Midbrain (tissue), 1 donor: ENCODE results near the gene PRAMEF1.
"Not testable (repeated sequence)": the region's sequence is repeated elsewhere in the genome, so short reads cannot be mapped to it uniquely, and the experiment has no call there.

ENCODE experiments used
- DNase-seq: peaks from one replicate; lab custom pipeline; 2025; lab: John Stamatoyannopoulos, UW

Gene PRAMEF1

DNA sequence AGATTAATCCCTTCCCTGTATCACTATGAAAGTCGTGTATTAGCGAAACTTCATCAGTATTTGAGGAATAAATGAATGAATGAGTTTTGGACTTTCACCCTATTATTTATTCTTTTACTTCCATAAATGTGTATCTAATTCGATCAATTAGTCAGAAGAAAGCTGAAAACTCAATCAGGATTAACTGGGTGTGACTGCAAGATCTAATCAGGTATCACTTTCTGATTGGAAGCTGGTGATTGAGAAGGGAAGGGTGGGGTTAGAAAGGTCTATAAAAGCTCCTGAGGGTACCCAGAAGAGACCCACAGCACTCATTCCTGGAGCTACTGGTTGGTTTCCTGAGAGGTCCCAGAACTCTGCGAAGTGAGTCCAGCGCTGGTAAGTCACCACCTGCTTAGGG lies at the start of gene PRAMEF1:
TSS of gene PRAMEF1 (plus strand) at position 301 of the 400 bp plus-strand sequence. CDS start 1,831 bp downstream, outside the sequence.
- not testable (repeated sequence) for DNase-seq

DNA sequence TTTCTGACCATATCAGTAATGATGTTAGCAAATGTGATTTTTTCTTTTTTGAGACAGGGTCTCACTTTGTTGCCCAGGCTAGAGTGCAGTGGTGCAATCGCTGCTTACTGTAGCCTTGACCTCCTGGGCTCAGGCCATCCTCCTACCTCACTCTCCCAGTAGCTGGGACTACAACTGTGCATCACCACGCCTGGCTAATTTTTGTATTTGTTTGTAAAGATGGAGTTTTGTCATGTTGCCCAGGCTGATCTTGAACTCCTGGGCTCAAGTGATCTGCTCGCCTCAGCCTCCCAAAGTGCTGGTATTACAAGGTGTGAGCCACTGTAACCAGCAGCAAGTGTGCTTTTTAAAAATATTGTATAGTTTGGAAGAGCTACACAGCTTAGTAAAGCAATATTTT lies 49.3 kb upstream of the PRAMEF1 start:
- DNase-seq, result no peak

DNA sequence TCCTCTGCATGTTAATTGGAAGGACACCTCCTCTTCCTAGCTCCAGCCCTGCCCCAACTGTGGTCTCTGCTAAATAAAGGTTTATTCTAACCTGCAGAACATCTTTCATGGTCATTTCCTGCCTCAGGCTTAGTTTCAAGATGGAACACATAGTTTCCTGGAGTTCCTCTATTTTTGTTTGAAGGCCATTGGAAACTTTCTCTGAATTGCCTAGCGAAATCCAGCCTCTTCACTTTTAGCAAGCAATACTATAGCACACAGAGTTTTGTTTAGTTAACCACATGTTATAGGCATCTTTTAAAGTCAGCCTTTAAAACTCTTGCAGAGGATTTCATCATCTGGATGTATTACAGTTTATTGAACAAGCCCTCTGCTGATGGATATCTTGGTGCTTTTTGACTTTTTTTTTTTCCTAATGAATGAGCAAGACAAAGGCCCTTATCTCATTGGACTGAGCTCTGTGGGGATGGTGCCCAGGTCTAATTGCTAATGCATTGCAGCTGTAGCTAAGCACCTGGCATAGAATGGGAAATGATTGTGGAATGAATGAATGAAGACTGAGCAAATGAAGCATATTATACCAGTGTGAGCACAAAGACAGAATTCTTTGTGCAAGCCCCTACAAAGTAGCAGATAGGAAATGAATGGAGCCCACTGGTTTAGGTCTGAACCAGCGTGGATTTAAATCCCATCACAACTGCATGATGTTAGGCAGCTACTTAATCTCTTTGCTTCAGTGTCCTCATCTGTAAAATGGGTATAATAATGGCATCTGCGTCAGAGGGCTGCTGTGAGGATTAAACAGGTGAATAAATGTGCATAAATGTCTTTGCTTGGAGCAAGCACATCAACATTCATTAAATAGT lies 45.8 kb upstream of the PRAMEF1 start:
- no peak for DNase-seq

GRCh38 chr1:12745992-12746323 lies 45.2 kb upstream of the PRAMEF1 start, which contains the start of gene CFAP107:
Gene CFAP107 (plus strand): TSS chr1:12746200. CDS start chr1:12746431, 231 bp downstream.
- no peak for DNase-seq

- no peak for DNase-seq
Measured at GRCh38 chr1:12748778-12749355, 42.3 kb upstream of the PRAMEF1 start.

GRCh38 chr1:12754738-12755137 lies 36.5 kb upstream of the PRAMEF1 start:
- DNase-seq, result no peak

DNA sequence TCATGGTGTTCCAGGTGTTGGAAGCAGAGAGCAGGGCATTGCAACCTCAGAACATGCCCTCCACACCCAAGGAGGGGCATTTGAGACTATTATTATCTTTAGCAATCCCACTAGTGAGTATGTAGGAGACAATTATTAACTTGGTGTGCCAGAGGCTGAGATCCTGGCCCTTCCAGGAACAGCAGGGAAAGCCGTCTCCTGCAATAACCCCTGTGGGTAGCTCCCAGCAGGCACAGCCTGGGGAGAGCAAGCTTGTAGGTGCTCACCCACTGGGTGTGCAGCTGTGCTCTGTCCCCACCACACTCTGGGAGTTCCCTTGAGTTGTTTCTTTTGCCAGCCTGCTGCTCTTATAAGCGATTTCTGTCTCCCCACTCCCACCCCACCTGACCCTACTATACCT lies 34.9 kb upstream of the PRAMEF1 start:
- no peak for DNase-seq

GRCh38 chr1:12756768-12757413 lies 34.3 kb upstream of the PRAMEF1 start:
- no peak for DNase-seq

GRCh38 chr1:12757836-12758235 lies 33.4 kb upstream of the PRAMEF1 start:
- DNase-seq, result no peak

- no peak for DNase-seq
Measured at GRCh38 chr1:12760256-12760795, 30.9 kb upstream of the PRAMEF1 start.

DNA sequence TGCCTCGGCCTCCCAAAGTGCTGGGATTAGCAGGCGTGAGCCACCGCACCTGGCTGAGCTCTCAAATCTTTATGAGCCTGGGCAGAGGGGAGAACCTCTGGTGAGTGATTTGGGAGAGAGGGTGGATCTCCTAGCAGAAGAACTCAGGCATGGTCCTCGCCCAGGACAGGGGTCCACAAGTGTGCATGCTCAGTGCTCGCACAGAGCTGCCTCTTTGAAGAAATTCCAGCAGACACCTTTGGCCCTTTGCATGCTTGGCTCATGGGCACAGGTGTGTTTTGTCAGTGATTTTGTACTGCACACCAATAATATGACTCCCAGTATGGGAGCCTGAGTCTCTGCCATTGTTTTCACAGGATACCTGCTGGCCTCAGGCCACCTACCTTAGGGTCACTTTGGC lies 29.4 kb upstream of the PRAMEF1 start:
- DNase-seq, result no peak

DNA sequence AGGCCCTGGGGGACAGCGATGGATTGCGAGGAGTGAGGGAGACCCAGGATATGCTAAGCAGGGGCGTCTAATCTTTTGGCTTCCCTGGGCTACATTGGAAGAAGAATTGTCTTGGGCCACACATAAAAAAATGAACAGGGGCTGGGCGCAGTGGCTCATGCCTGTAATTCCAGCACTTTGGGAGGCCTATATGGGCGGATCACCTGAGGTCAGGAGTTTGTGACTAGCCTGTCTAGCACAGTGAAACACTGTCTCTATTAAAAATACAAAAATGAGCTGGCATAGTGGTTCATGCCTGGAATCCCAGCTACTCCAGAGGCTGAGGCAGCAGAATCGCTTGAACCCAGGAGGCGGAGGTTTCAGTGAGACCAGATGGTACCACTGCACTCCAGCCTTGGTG lies 28.4 kb upstream of the PRAMEF1 start:
- no peak for DNase-seq

DNA sequence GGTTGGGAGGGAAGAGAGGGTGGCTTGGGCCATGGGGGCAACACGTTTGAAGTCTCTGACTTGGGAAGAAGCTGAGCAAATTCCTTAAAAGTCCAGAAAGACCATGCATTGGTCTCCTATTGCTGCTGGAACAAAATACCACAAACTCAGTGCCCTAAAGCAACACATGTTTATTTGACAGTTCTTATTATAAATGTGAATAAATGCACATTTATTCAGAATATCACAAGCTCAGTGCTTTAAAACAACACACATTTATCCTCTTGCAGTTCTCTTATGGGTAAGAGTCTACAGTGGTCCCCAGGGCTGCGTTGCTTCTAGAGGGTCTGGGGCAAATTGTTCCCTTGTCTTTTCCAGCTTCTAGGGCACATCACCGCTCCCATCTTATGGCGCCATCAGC lies 27.7 kb upstream of the PRAMEF1 start:
- no peak for DNase-seq

GRCh38 chr1:12764016-12764415 lies 27.2 kb upstream of the PRAMEF1 start:
- no peak for DNase-seq

DNA sequence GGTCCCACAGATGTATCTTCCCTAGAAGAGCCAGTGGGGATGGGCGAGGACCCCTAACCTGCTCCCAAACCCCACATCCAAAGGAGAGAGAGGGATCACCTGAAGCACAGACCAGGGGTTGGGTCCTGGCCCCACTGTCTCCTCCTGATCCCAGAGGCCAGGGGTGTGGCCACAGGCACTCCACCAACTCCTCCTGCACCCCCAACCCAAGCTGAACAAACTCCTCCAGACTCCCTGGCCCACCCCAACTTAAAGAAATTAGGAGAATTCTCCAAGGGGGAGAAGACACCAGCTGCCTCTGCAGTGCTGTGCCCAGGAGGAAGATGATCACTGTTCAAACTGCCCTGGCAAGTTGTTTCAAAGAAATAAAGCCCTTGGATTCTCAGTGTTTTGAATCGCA lies 22.2 kb upstream of the PRAMEF1 start:
- no peak for DNase-seq

DNA sequence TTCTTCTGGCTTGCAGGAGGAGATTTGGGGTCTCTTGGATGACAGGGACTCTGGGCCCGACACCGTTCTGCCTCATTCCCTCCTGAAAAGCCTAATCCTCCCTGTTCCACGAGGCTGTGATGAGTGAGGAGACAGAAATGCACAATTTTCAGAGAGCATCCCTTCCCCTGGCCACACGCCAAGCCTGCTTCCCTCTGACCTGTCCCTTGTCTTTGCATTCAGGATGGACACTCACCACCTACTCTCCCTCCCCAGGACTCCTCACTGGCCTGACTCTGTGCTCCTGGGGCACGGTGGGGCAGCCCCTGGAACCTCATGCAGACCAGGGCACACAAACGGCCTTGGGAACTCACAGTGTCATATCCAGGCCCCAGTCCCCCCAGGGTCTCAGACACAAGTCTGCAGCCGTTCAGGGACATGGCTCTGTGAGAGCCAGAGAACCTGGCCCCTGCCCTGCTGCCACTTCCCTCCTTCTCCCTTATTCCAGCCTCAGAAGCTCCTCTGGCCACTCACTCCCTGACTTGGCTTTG lies 21.2 kb upstream of the PRAMEF1 start:
- DNase-seq, result no peak

GRCh38 chr1:12770620-12771019 lies 20.6 kb upstream of the PRAMEF1 start:
- no peak for DNase-seq

GRCh38 chr1:12771186-12771585 lies 20.0 kb upstream of the PRAMEF1 start:
- DNase-seq, result no peak

GRCh38 chr1:12772520-12772919 lies 18.7 kb upstream of the PRAMEF1 start:
- DNase-seq, result no peak

DNA sequence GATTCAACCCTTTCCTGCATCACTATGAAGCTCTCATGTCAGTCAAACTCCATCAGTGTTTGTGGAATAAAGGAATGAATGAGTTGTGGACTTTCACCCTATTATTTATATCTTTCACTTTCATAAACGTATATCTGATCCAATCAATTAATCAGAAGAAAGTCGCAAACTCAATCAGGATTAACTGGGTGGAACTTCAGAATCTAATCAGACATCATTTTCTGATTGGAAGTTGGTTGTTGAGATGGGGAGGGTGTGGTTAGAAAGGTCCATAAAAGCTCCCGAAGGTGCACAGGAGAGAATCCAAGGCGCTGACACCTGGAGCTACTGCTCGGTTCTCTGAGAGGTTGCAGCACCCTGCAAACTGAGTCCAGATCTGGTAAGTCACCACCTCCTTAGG lies 17.8 kb upstream of the PRAMEF1 start, which contains the start of gene PRAMEF12:
TSS of gene PRAMEF12 (plus strand) at position 301 of the 400 bp plus-strand sequence. CDS start 1,130 bp downstream, outside the sequence.
- no peak for DNase-seq

- DNase-seq, result no peak
Measured at GRCh38 chr1:12774801-12775345, 16.3 kb upstream of the PRAMEF1 start.

GRCh38 chr1:12775443-12775842 lies 15.8 kb upstream of the PRAMEF1 start:
- DNase-seq, result no peak
